A549 (cell line): ENCODE results near the gene GRM2. TPM values are rescaled to one million over a fixed set of nuclear protein-coding genes. Genes with fewer than 3 reads are reported as not detected.

ENCODE experiments used
- ATAC-seq, 2 experiments: fragments of 200-7000 bp in 1 of 2; fragments of >200 bp in 1 of 2; cut with Nextera tagmentation in 1 of 2; cut with Tn5 transposase in 1 of 2; 3 replicates each; pipeline versions ENCODE4 v1.8.0 to v1.9.1; 2018 to 2020; ENCODE audit warnings: mild to moderate bottlenecking in 1 of 2, moderate library complexity in 1 of 2
- CTCF ChIA-PET: fragments of 300-600 bp; sonication (Branson Sonifier 250); formaldehyde crosslinking; extraction: SDS; loops from one replicate; lab custom pipeline; 2021; ENCODE audit warnings: antibody characterized with exemption, inconsistent platforms; lab: Yijun Ruan, JAX
- POLR2A ChIA-PET: fragments of 350-600 bp; formaldehyde crosslinking; extraction: SDS; loops from one replicate; lab custom pipeline; 2021; ENCODE audit warnings: antibody characterized with exemption, inconsistent platforms; lab: Yijun Ruan, JAX
- DNase-seq, 2 experiments: peaks; one replicate each; pipeline versions ENCODE4 v3.0.0 to v3.0.0-alpha.2; 2011 to 2016; ENCODE audit warnings: low read depth in 1 of 2, low spot score in 1 of 2
- FAIRE-seq: peaks from 2 replicates; lab custom pipeline; 2011; peaks lifted over from hg19 to GRCh38; lab: Jason Lieb, UNC
- H3K27ac ChIP-seq, 2 experiments: fragments of >200 bp; sonication (Bioruptor Twin); formaldehyde crosslinking; 3 replicates each; pipeline ENCODE4 v1.5.1; 2016 to 2017
- H3K4me1 ChIP-seq: fragments of >200 bp; sonication (Bioruptor Twin); formaldehyde crosslinking; 3 replicates; pipeline ENCODE4 v1.6.1; 2016
- H3K4me2 ChIP-seq: fragments of >200 bp; sonication (Bioruptor Twin); formaldehyde crosslinking; 3 replicates; pipeline ENCODE4 v1.6.1; 2016
- H3K4me3 ChIP-seq: fragments of >200 bp; sonication (Bioruptor Twin); formaldehyde crosslinking; 3 replicates; pipeline ENCODE4 v1.5.1; 2016
- H3K9me3 ChIP-seq: fragments of >200 bp; sonication (Bioruptor Twin); formaldehyde crosslinking; 3 replicates; pipeline ENCODE4 v1.6.1; 2016
- ATOH8 ChIP-seq: fragments of 250-450 bp; sonication (Bioruptor Pico); IDR thresholded peaks from 2 replicates; pipeline ENCODE4 v1.5.0; 2020; ENCODE audit warnings: low read depth, mild to moderate bottlenecking, moderate library complexity
- CBX2 ChIP-seq: fragments of 200-600 bp; sonication (generic); IDR thresholded peaks from 2 replicates; pipeline ENCODE4 v1.6.1; 2016; ENCODE audit warnings: low read depth, mild to moderate bottlenecking, borderline replicate concordance
- CBX8 ChIP-seq: fragments of 200-600 bp; sonication (generic); IDR thresholded peaks from 2 replicates; pipeline ENCODE4 v1.6.1; 2016
- CHD2 ChIP-seq: fragments of 150-350 bp; IDR thresholded peaks from 2 replicates; pipeline ENCODE4 v1.6.1; 2014; ENCODE audit warnings: low read length; ENCODE audit not compliant: partially characterized antibody
- E2F6 ChIP-seq: IDR thresholded peaks from 2 replicates; pipeline ENCODE4 v1.6.1; 2012; ENCODE audit warnings: low read depth, borderline replicate concordance
- ELK1 ChIP-seq: fragments of 150-350 bp; IDR thresholded peaks from 2 replicates; pipeline ENCODE4 v1.6.1; 2014; ENCODE audit warnings: low read depth, mild to moderate bottlenecking, low read length
- GATA3 ChIP-seq: IDR thresholded peaks from 2 replicates; pipeline ENCODE4 v1.6.1; 2012; ENCODE audit warnings: borderline replicate concordance
- HES2 ChIP-seq: fragments of >200 bp; sonication (Bioruptor Twin); formaldehyde crosslinking; IDR thresholded peaks from 2 replicates; pipeline ENCODE4 v1.6.1; 2016
- HMGXB4 ChIP-seq: fragments of 250-450 bp; sonication (Bioruptor Pico); IDR thresholded peaks from 2 replicates; pipeline ENCODE4 v1.5.0; 2021; ENCODE audit warnings: mild to moderate bottlenecking, moderate library complexity, borderline replicate concordance
- HOXA7 ChIP-seq: fragments of 250-450 bp; sonication (Bioruptor Pico); IDR thresholded peaks from 2 replicates; pipeline ENCODE4 v1.5.0; 2020; ENCODE audit warnings: mild to moderate bottlenecking, moderate library complexity
- JUN ChIP-seq, 2 experiments: fragments of >200 bp; sonication (Bioruptor Twin); formaldehyde crosslinking; IDR thresholded peaks; 2 replicates in 1 of 2; 3 replicates in 1 of 2; pipeline ENCODE4 v1.6.1; 2016 to 2017
- JUNB ChIP-seq: fragments of >200 bp; sonication (Bioruptor Twin); formaldehyde crosslinking; IDR thresholded peaks from 2 replicates; pipeline ENCODE4 v1.6.1; 2016
- KDM1A ChIP-seq: fragments of 200-600 bp; sonication (generic); IDR thresholded peaks from 2 replicates; pipeline ENCODE4 v1.6.1; 2016; ENCODE audit warnings: low read depth, mild to moderate bottlenecking
- KDM5A ChIP-seq: fragments of 200-600 bp; sonication (generic); IDR thresholded peaks from 2 replicates; pipeline ENCODE4 v1.6.1; 2016; ENCODE audit warnings: antibody characterized with exemption, mild to moderate bottlenecking
- MAFK ChIP-seq: fragments of 450-650 bp; IDR thresholded peaks from 2 replicates; pipeline ENCODE4 v1.6.1; 2014; ENCODE audit not compliant: partially characterized antibody
- MAX ChIP-seq: IDR thresholded peaks from 2 replicates; pipeline ENCODE4 v1.6.1; 2012
- MYC ChIP-seq: IDR thresholded peaks from 2 replicates; pipeline ENCODE4 v1.6.1; 2012; ENCODE audit warnings: mild to moderate bottlenecking, inconsistent platforms, low read length, improper control_type of control experiment, borderline replicate concordance
- NFE2L2 ChIP-seq: fragments of 150-350 bp; conservative IDR thresholded peaks from 2 replicates; pipeline ENCODE4 v1.6.1; 2014; ENCODE audit warnings: low read length
- NR3C1 ChIP-seq: fragments of >200 bp; sonication (Bioruptor Twin); formaldehyde crosslinking; IDR thresholded peaks from 3 replicates; pipeline ENCODE4 v1.6.1; 2017
- PBX3 ChIP-seq: IDR thresholded peaks from 2 replicates; pipeline ENCODE4 v1.6.1; 2012
- PHF8 ChIP-seq: fragments of 200-600 bp; sonication (generic); IDR thresholded peaks from 2 replicates; pipeline ENCODE4 v1.6.1; 2016; ENCODE audit warnings: low read depth, mild to moderate bottlenecking, antibody characterized with exemption, moderate library complexity, borderline replicate concordance
- POLR2A ChIP-seq: IDR thresholded peaks from 2 replicates; pipeline ENCODE4 v1.6.1; 2012; ENCODE audit warnings: mild to moderate bottlenecking, low read length
- POLR2AphosphoS2 ChIP-seq: conservative IDR thresholded peaks from 2 replicates; pipeline ENCODE4 v1.6.1; 2012; ENCODE audit warnings: low read length, improper control_type of control experiment, inconsistent platforms
- RAD21 ChIP-seq, 2 experiments: fragments of >200 bp in 1 of 2; sonication (Bioruptor Twin) in 1 of 2; formaldehyde crosslinking in 1 of 2; IDR thresholded peaks in 1 of 2; conservative IDR thresholded peaks in 1 of 2; 2 replicates in 1 of 2; 3 replicates in 1 of 2; pipeline ENCODE4 v1.6.1; 2012 to 2018; ENCODE audit warnings: inconsistent platforms in 1 of 2
- RCOR1 ChIP-seq: fragments of 150-350 bp; IDR thresholded peaks from 2 replicates; pipeline ENCODE4 v1.6.1; 2014; ENCODE audit warnings: antibody characterized with exemption, low read length, low read depth
- RFX5 ChIP-seq: fragments of 450-650 bp; IDR thresholded peaks from 2 replicates; pipeline ENCODE4 v1.7.1; 2014; ENCODE audit warnings: antibody characterized with exemption, mild to moderate bottlenecking, moderate library complexity
- RNF2 ChIP-seq: fragments of 200-600 bp; sonication (generic); IDR thresholded peaks from 2 replicates; pipeline ENCODE4 v1.6.1; 2016; ENCODE audit warnings: low read depth, mild to moderate bottlenecking, antibody characterized with exemption, moderate library complexity, borderline replicate concordance
- SREBF2 ChIP-seq: fragments of 450-650 bp; IDR thresholded peaks from 2 replicates; pipeline ENCODE4 v1.6.1; 2014; ENCODE audit warnings: mild to moderate bottlenecking, moderate library complexity
- TFCP2L1 ChIP-seq: fragments of 250-450 bp; sonication (Bioruptor Pico); IDR thresholded peaks from 2 replicates; pipeline ENCODE4 v1.5.0; 2021; ENCODE audit warnings: mild to moderate bottlenecking
- TP53 ChIP-seq: fragments of 250-450 bp; sonication (Bioruptor Pico); IDR thresholded peaks from 2 replicates; pipeline ENCODE4 v1.5.0; 2021; ENCODE audit warnings: mild to moderate bottlenecking, moderate library complexity
- ZSCAN20 ChIP-seq: fragments of 250-450 bp; sonication (Bioruptor Pico); IDR thresholded peaks from 2 replicates; pipeline ENCODE4 v1.8.0; 2022; ENCODE audit warnings: mild to moderate bottlenecking, moderate library complexity
- WGBS: methylation state at CpG from one replicate; pipeline ENCODE4 v1.1.6; 2017; ENCODE audit errors: missing lambda C conversion rate; 5-methylcytosine and 5-hydroxymethylcytosine counted together
- polyA plus RNA-seq, 4 experiments: library from polyadenylated mRNA; depleted of rRNA in 3 of 4; stranded (reverse); fragments of >200 nt; fragmentation: RNase III in 1 of 4; extraction: RNeasy Plus Mini Kit Qiagen cat#74134 plus additional on column Dnase treatment in 1 of 4; gene quantifications; 2 replicates in 3 of 4; 3 replicates in 1 of 4; pipeline ENCODE4 v1.2.3, GENCODE V29; 2011 to 2017

The GRM2 gene
- polyA plus RNA-seq, 2 of the 4 experiments (the other 2 are of a cell fraction), result 0.03 TPM; not detected in 1

GRCh38 chr3:51735039-51735438, 28.2 kb downstream of the GRM2 start:
- no peak for FAIRE-seq
- WGBS, result 25% methylated on average over 3 of the region's 3 CpGs
- POLR2A ChIA-PET, result no interaction called here

GRCh38 chr3:51735950-51736349, 29.1 kb downstream of the GRM2 start:
- Histone ChIP-seq H3K9me3 (no peaks in the 10 kb centered on the region), H3K4me3 (no peak overlapping the region)
- 5% methylated on average over 2 of the region's 2 CpGs for WGBS
- TF ChIP-seq MYC, result no peak
- no peak for TF ChIP-seq ELK1
- no peak for TF ChIP-seq ATOH8 (CRISPR knock-in tag)
- no peak for TF ChIP-seq RNF2
- no peak for TF ChIP-seq ZSCAN20 (CRISPR knock-in tag)
- TF ChIP-seq MAFK, result no peak
- TF ChIP-seq NR3C1, result no peak
- no peak for TF ChIP-seq RFX5
- no peak for TF ChIP-seq HMGXB4 (CRISPR knock-in tag)
- TF ChIP-seq PBX3, result no peak
- no peak for TF ChIP-seq TFCP2L1 (CRISPR knock-in tag)
- no peak for TF ChIP-seq E2F6
- TF ChIP-seq RAD21 (conservative IDR thresholded peaks at IDR 0.05 in 1 of 2, IDR thresholded peaks at IDR 0.05 in 1 of 2), result no peak
- no peak for TF ChIP-seq SREBF2
- no peak for TF ChIP-seq CHD2
- no peak for TF ChIP-seq PHF8
- TF ChIP-seq, all 56 proteins: peak for 0
- DNase-seq (no peak), FAIRE-seq (no peak), ATAC-seq (no peak)
- POLR2A ChIA-PET, result no interaction called here
- Histone ChIP-seq H3K27ac (no peak overlapping the region), H3K4me2 (no peak overlapping the region), H3K4me1 (no peaks in the 10 kb centered on the region)
- CTCF ChIA-PET, result interaction anchor here (1.3 kb wide), 1 partner anchor 64 kb away, joined by 3 read pairs; no protein-coding TSS in a partner anchor

More at GRCh38 chr3:51735039-51735438, 28.2 kb downstream of the GRM2 start:
- H3K4me3 ChIP-seq, result no peak overlapping the region
- CTCF ChIA-PET, result interaction anchor here (1.0 kb wide), 1 partner anchor 16 kb away, joined by 6 read pairs; no protein-coding TSS in a partner anchor
- ATAC-seq, result no peak
- DNase-seq, result no peak
- H3K9me3 ChIP-seq, result no peaks in the 10 kb centered on the region
- TF ChIP-seq CBX2 (no peak), RAD21 (conservative IDR thresholded peaks at IDR 0.05 in 1 of 2, IDR thresholded peaks at IDR 0.05 in 1 of 2) (no peak), HMGXB4 (CRISPR knock-in tag) (no peak), CBX8 (no peak), JUN (IDR thresholded peaks at IDR 0.05) (no peak), JUNB (no peak), PHF8 (no peak), RCOR1 (no peak), TFCP2L1 (CRISPR knock-in tag) (no peak), KDM1A (no peak), HES2 (no peak), POLR2A (no peak), HOXA7 (CRISPR knock-in tag) (no peak), NFE2L2 (no peak), KDM5A (no peak), TP53 (CRISPR knock-in tag) (no peak), MAX (no peak), POLR2AphosphoS2 (no peak), GATA3 (no peak)
- H3K4me1 ChIP-seq, result no peaks in the 10 kb centered on the region
- H3K27ac ChIP-seq, result no peak overlapping the region
- no peak overlapping the region for H3K4me2 ChIP-seq
